ENCODE data around the gene MARCHF10. TPM values are rescaled to one million over a fixed set of nuclear protein-coding genes. Genes with fewer than 3 reads are reported as not detected.

The MARCHF10 gene
- total RNA-seq, 1 donor from 2014 or later: not detected

GRCh38 chr17:62675701-62676100 lies 132.4 kb downstream of the MARCHF10 start:
- no peaks in the 10 kb centered on the region for H3K9me3 Mint-ChIP-seq
- H3K36me3 Mint-ChIP-seq (ENCODE audit: low read depth): no peaks in the 10 kb centered on the region
- no peak overlapping the region for H3K4me3 Mint-ChIP-seq
- H3K27ac Mint-ChIP-seq: no peak overlapping the region
- H3K27me3 Mint-ChIP-seq (ENCODE audit: insufficient read depth): peaks cover 5% of the 10 kb centered on the region
- DNase-seq (ENCODE audit: low spot score): no peak
- intact Hi-C loops (cut with micrococcal nuclease): no loop called here
- H3K4me1 Mint-ChIP-seq (ENCODE audit: low read depth): no peaks in the 10 kb centered on the region

DNA sequence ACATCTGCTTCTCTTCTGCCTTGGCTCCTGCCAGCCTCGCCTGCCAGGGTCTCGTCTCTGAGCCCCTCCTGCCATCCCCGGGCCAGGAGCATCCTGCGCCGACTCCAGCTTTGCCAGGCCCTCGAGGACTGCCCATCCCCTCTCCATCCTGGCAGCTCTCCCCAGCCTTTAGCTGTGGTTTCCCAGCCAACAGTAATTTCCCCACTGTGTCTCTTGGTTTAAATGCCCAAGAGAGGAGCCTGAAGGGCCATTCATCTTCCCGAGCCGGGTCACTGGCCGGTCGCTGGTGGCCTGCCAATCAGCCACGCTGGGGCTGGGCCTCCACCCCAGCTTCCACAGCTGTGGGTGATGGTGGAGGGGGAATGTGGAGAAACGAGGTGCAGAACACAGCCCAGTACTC lies 132.9 kb downstream of the MARCHF10 start:
- H3K4me3 Mint-ChIP-seq: no peak overlapping the region
- no peaks in the 10 kb centered on the region for H3K36me3 Mint-ChIP-seq (ENCODE audit: low read depth)
- no peak for DNase-seq (ENCODE audit: low spot score)
- intact Hi-C loops (cut with micrococcal nuclease): no loop called here
- no peaks in the 10 kb centered on the region for H3K4me1 Mint-ChIP-seq (ENCODE audit: low read depth)
- H3K27ac Mint-ChIP-seq: no peak overlapping the region
- H3K9me3 Mint-ChIP-seq: no peaks in the 10 kb centered on the region
- peaks cover 5% of the 10 kb centered on the region for H3K27me3 Mint-ChIP-seq (ENCODE audit: insufficient read depth)

DNA sequence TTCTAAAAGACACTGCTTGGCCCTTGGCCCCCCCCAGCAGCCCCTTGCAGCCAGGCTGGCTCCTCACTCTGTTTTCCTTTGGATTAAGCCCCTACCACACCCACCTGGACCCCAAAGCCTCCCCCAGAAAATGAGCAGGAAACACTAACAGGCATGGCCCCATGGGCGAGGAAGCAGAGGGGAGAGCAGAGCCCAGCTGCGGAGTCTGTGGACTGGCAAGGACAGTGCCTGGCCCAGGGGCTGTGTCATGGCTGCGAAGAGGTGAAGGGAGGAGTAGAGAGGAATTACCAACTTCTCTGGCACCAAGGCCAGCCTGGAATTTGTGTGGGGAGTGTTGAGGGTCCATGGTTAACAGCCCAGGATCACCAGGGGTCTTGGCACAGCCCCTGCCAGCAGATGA lies 133.3 kb downstream of the MARCHF10 start:
- no peaks in the 10 kb centered on the region for H3K4me1 Mint-ChIP-seq (ENCODE audit: low read depth)
- H3K9me3 Mint-ChIP-seq: no peaks in the 10 kb centered on the region
- H3K4me3 Mint-ChIP-seq: no peak overlapping the region
- H3K27ac Mint-ChIP-seq: no peak overlapping the region
- intact Hi-C loops (cut with micrococcal nuclease): no loop called here
- peaks cover 8% of the 10 kb centered on the region for H3K27me3 Mint-ChIP-seq (ENCODE audit: insufficient read depth)
- no peaks in the 10 kb centered on the region for H3K36me3 Mint-ChIP-seq (ENCODE audit: low read depth)
- DNase-seq (ENCODE audit: low spot score): no peak

DNA sequence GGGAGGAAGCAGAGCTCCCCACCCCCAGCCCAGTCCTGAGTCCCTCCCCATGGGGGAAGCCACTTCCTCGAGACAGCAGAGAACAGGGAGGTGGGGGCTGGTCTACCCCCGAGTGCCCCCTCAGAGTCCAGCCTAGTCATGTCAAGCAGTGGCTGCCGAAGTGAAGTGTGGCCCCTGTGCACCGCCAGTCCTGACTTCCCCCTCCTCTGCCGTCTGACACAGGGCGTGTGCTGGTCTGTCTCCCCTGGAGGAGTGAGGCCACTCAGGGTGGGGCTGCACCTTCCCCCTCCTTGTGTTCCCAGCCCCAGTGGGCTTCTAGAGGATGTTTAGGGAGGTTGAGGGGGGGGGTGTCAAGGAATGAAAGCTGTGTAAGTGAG lies 133.8 kb downstream of the MARCHF10 start:
- H3K4me1 Mint-ChIP-seq (ENCODE audit: low read depth): no peaks in the 10 kb centered on the region
- DNase-seq (ENCODE audit: low spot score): no peak
- intact Hi-C loops (cut with micrococcal nuclease): no loop called here
- H3K9me3 Mint-ChIP-seq: no peaks in the 10 kb centered on the region
- no peaks in the 10 kb centered on the region for H3K36me3 Mint-ChIP-seq (ENCODE audit: low read depth)
- H3K27ac Mint-ChIP-seq: no peak overlapping the region
- peaks cover 8% of the 10 kb centered on the region for H3K27me3 Mint-ChIP-seq (ENCODE audit: insufficient read depth)
- no peak overlapping the region for H3K4me3 Mint-ChIP-seq

GRCh38 chr17:62673614-62674362 lies 134.3 kb downstream of the MARCHF10 start:
- intact Hi-C loops (cut with micrococcal nuclease): no loop called here
- no peak for DNase-seq (ENCODE audit: low spot score)
- no peaks in the 10 kb centered on the region for H3K9me3 Mint-ChIP-seq
- H3K4me3 Mint-ChIP-seq: no peak overlapping the region
- peaks cover 4% of the 10 kb centered on the region for H3K27me3 Mint-ChIP-seq (ENCODE audit: insufficient read depth)
- no peak overlapping the region for H3K27ac Mint-ChIP-seq
- no peaks in the 10 kb centered on the region for H3K36me3 Mint-ChIP-seq (ENCODE audit: low read depth)
- no peaks in the 10 kb centered on the region for H3K4me1 Mint-ChIP-seq (ENCODE audit: low read depth)

- DNase-seq (ENCODE audit: low spot score): no peak
- Mint-ChIP-seq H3K36me3 (ENCODE audit: low read depth) (no peaks in the 10 kb centered on the region), H3K27me3 (ENCODE audit: insufficient read depth) (peaks cover 10% of the 10 kb centered on the region), H3K4me3 (no peak overlapping the region), H3K4me1 (ENCODE audit: low read depth) (no peaks in the 10 kb centered on the region), H3K27ac (no peak overlapping the region), H3K9me3 (no peaks in the 10 kb centered on the region)
- intact Hi-C loops (cut with micrococcal nuclease): loop anchor here (1.0 kb wide), 2 partner anchors 295 to 733 kb away; no protein-coding TSS in a partner anchor
Observed at GRCh38 chr17:62672957-62673356, 135.2 kb downstream of the MARCHF10 start.

DNA sequence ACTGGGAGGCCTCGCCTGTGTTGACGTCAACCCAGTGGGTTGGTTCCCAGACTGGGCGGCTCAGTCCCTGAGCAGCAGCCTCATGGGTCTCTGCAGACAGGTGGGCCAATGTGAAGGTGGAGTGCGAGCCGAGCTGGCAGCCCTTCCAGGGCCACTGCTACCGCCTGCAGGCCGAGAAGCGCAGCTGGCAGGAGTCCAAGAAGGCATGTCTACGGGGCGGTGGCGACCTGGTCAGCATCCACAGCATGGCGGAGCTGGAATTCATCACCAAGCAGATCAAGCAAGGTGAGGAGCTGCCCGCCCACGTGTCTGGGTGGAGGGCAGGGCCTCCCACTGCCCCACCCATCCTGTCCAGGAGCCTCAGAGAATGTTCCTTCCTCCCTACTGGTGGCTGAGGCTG lies 136.6 kb downstream of the MARCHF10 start:
- no peaks in the 10 kb centered on the region for H3K4me1 Mint-ChIP-seq (ENCODE audit: low read depth)
- DNase-seq (ENCODE audit: low spot score): no peak
- no peaks in the 10 kb centered on the region for H3K9me3 Mint-ChIP-seq
- no peaks in the 10 kb centered on the region for H3K36me3 Mint-ChIP-seq (ENCODE audit: low read depth)
- intact Hi-C loops (cut with micrococcal nuclease): no loop called here
- peaks cover 11% of the 10 kb centered on the region for H3K27me3 Mint-ChIP-seq (ENCODE audit: insufficient read depth)
- H3K27ac Mint-ChIP-seq: no peak overlapping the region
- H3K4me3 Mint-ChIP-seq: no peak overlapping the region

DNA sequence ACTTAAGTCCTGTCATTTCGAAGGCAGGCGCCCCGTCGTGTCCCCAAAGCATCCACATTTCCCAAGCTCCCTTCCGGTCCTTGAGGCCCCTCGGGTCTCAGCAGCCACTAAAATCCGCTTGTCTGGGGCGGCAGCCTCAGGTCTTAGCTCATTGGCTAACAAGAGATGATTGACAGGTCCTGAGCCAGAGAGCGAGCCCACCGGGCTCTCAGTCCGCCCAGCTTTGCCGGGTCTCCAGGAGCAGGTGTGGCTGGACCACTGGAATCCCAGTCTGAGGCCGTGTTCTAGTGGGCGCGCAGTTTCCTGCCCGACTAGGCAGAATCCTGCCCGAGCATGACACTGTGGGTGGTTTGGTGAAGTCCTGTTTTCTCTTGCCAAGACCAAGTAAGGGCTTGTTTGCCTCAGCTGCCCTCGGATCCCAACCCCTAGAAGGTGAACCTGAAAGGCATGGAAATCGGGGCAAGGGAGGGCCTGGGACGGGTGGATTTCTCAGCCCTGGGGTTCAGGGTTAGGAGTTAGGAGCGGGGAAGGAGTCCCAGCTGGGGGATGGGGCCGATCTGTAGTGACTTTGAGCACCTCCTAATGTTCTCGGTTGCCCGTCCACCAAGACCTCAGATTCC lies 137.8 kb downstream of the MARCHF10 start:
- intact Hi-C loops (cut with micrococcal nuclease): no loop called here

GRCh38 chr17:62668091-62668804 lies 139.9 kb downstream of the MARCHF10 start:
- Mint-ChIP-seq H3K36me3 (ENCODE audit: low read depth) (no peaks in the 10 kb centered on the region), H3K27ac (no peak overlapping the region), H3K27me3 (ENCODE audit: insufficient read depth) (peaks cover 14% of the 10 kb centered on the region), H3K9me3 (no peaks in the 10 kb centered on the region), H3K4me3 (no peak overlapping the region), H3K4me1 (ENCODE audit: low read depth) (no peaks in the 10 kb centered on the region)
- no peak for DNase-seq (ENCODE audit: low spot score)
- intact Hi-C loops (cut with micrococcal nuclease): no loop called here

More for the DNA sequence above, 137.8 kb downstream of the MARCHF10 start:
- Mint-ChIP-seq H3K4me3 (no peak overlapping the region), H3K27me3 (ENCODE audit: insufficient read depth) (peaks cover 11% of the 10 kb centered on the region), H3K27ac (no peak overlapping the region), H3K9me3 (no peaks in the 10 kb centered on the region), H3K4me1 (ENCODE audit: low read depth) (no peaks in the 10 kb centered on the region), H3K36me3 (ENCODE audit: low read depth) (no peaks in the 10 kb centered on the region)
- DNase-seq (ENCODE audit: low spot score): no peak

DNA sequence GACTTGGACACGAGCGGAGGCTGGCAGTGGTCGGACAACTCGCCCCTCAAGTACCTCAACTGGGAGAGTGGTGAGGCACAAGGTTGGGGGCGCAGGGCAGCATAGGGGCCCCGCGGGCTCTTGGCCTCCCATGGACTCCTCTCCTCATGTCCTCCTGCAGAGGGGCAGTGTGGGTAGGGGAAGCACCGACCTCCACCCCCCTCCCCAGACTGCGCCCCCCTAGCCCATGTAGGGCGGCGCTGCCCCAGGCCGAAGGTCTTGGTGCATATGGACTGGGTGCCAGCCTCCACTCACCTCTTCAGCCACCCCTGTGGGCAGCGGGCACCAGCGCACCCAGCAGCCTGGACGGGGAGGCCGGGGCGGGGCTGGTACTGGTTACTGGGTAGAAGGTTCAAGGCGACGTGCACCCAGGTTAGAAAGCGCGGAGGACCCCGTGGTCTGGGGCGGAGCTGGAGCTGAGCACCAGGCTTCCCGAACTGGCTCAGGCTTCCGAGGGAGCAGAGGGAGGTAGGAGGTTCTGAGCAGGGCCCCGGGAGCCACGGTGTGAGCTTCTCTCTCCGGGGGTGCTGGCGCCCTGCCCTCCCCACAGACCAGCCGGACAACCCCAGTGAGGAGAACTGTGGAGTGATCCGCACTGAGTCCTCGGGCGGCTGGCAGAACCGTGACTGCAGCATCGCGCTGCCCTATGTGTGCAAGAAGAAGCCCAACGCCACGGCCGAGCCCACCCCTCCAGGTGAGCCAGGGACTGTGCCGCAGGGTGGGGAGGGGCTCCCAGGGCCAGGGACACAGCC lies 141.1 kb downstream of the MARCHF10 start:
- no peaks in the 10 kb centered on the region for H3K4me1 Mint-ChIP-seq (ENCODE audit: low read depth)
- no peak overlapping the region for H3K27ac Mint-ChIP-seq
- no peaks in the 10 kb centered on the region for H3K36me3 Mint-ChIP-seq (ENCODE audit: low read depth)
- H3K4me3 Mint-ChIP-seq: no peak overlapping the region
- H3K9me3 Mint-ChIP-seq: no peaks in the 10 kb centered on the region
- no peak for DNase-seq (ENCODE audit: low spot score)
- intact Hi-C loops (cut with micrococcal nuclease): no loop called here
- peaks cover 18% of the 10 kb centered on the region for H3K27me3 Mint-ChIP-seq (ENCODE audit: insufficient read depth)

- Mint-ChIP-seq H3K27ac (no peak overlapping the region), H3K27me3 (ENCODE audit: insufficient read depth) (peaks cover 22% of the 10 kb centered on the region), H3K9me3 (peaks cover 4% of the 10 kb centered on the region), H3K4me3 (no peak overlapping the region), H3K36me3 (ENCODE audit: low read depth) (peaks cover 2% of the 10 kb centered on the region), H3K4me1 (ENCODE audit: low read depth) (no peaks in the 10 kb centered on the region)
- no peak for DNase-seq (ENCODE audit: low spot score)
- intact Hi-C loops (cut with micrococcal nuclease): no loop called here
Observed at GRCh38 chr17:62666061-62666800, 141.9 kb downstream of the MARCHF10 start.

DNA sequence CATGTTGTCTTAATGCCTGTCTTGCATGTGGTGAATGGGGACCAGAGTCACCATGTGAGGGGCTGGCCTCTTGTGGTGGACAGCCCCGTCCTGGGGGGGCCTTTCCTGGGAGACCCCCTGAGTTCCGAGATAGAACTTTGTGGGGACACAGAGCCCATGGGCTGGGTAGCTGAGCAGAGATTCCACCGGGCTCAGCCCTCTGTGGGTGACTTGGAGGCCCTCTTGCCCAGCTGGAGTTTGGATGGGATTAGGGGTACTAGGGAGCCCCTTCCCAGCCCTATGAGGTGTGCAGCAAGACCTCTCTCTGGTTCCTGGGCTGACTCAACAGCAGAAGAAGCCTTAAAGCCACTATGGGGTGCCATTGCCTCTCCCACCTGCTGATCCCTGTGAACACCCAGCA lies 142.5 kb downstream of the MARCHF10 start:
- intact Hi-C loops (cut with micrococcal nuclease): no loop called here
- Mint-ChIP-seq H3K4me3 (no peak overlapping the region), H3K36me3 (ENCODE audit: low read depth) (peaks cover 2% of the 10 kb centered on the region), H3K9me3 (peaks cover 9% of the 10 kb centered on the region), H3K27ac (no peak overlapping the region), H3K4me1 (ENCODE audit: low read depth) (no peaks in the 10 kb centered on the region), H3K27me3 (ENCODE audit: insufficient read depth) (peaks cover 25% of the 10 kb centered on the region)
- DNase-seq (ENCODE audit: low spot score): no peak
